Measurements from ENCODE around the gene TMEM204.

The TMEM204 gene

GRCh38 chr16:1499756-1500464 is 33.6 kb upstream of the TMEM204 start:
- no peak for DNase-seq

- no peak for DNase-seq
These were observed 32.9 kb upstream of the TMEM204 start for GRCh38 chr16:1500465-1501150.

GRCh38 chr16:1501630-1502029 is 31.8 kb upstream of the TMEM204 start:
- DNase-seq: no peak

GRCh38 chr16:1502092-1503004 is 31.1 kb upstream of the TMEM204 start:
- no peak for DNase-seq

- no peak for DNase-seq
These were observed 30.1 kb upstream of the TMEM204 start for GRCh38 chr16:1503110-1503955.

GRCh38 chr16:1505073-1505844 is 28.2 kb upstream of the TMEM204 start:
- no peak for DNase-seq

GRCh38 chr16:1505912-1506311 is 27.6 kb upstream of the TMEM204 start:
- DNase-seq: no peak

GRCh38 chr16:1506494-1507213 is 26.8 kb upstream of the TMEM204 start:
- no peak for DNase-seq

- DNase-seq: no peak
These were observed 24.8 kb upstream of the TMEM204 start for GRCh38 chr16:1508494-1509187.

GRCh38 chr16:1509307-1510221 is 23.9 kb upstream of the TMEM204 start:
- DNase-seq: no peak

GRCh38 chr16:1510272-1510671 is 23.2 kb upstream of the TMEM204 start:
- no peak for DNase-seq

GRCh38 chr16:1510941-1511351 is 22.5 kb upstream of the TMEM204 start:
- no peak for DNase-seq

GRCh38 chr16:1511662-1512569 is 21.6 kb upstream of the TMEM204 start:
- DNase-seq: no peak

GRCh38 chr16:1512774-1513173 is 20.7 kb upstream of the TMEM204 start:
- no peak for DNase-seq

GRCh38 chr16:1514507-1514906 is 19.0 kb upstream of the TMEM204 start:
- DNase-seq: no peak

GRCh38 chr16:1518626-1519135 is 14.8 kb upstream of the TMEM204 start:
- no peak for DNase-seq

- DNase-seq: no peak
These were observed 13.6 kb upstream of the TMEM204 start for GRCh38 chr16:1519831-1520230.

- no peak for DNase-seq
These were observed 13.0 kb upstream of the TMEM204 start for GRCh38 chr16:1520461-1520860.
